B cell (primary cell): ENCODE measurements around the gene TMEM141. TPM values are rescaled to one million over a fixed set of nuclear protein-coding genes. Genes with fewer than 3 reads are reported as not detected.

Source experiments
- ATAC-seq: fragments of 200-7000 bp; cut with Tn5 transposase; one replicate; pipeline ENCODE4 v1.10.0; 2021; ENCODE audit warnings: low read depth, mild to moderate bottlenecking, moderate number of reproducible peaks, moderate library complexity
- CTCF ChIA-PET: fragments of 350-600 bp; sonication (Branson Sonifier 250); formaldehyde crosslinking; loops from one replicate; lab custom pipeline; 2021; ENCODE audit warnings: antibody characterized with exemption, inconsistent platforms; lab: Charles Lee
- POLR2A ChIA-PET: fragments of 350-600 bp; sonication (Branson Sonifier 250); formaldehyde crosslinking; loops from one replicate; lab custom pipeline; 2021; ENCODE audit warnings: antibody characterized with exemption; lab: Charles Lee
- DNase-seq: peaks from one replicate; pipeline ENCODE4 v3.0.0; 2013
- H2AFZ ChIP-seq: 2 replicates; pipeline ENCODE4 v1.6.1; 2012; ENCODE audit warnings: mild to moderate bottlenecking, low read depth, low read length; ENCODE audit not compliant: insufficient read depth, poor library complexity, severe bottlenecking
- H3K27ac ChIP-seq, 2 donors: 1 replicate in 1 of 2; 2 replicates in 1 of 2; pipeline ENCODE4 v1.5.1; 2012 to 2013; ENCODE audit warnings: low read length in 2 of 2, mild to moderate bottlenecking in 2 of 2, moderate library complexity in 1 of 2
- H3K27me3 ChIP-seq, 4 experiments: fragments of 200-600 bp in 1 of 4; sonication (generic) in 1 of 4; replicated peaks in 1 of 4; 1 replicate in 2 of 4; 2 replicates in 2 of 4; pipeline versions ENCODE4 v1.6.1 to v1.7.0; 2013 to 2016; ENCODE audit warnings: low read length in 3 of 4, mild to moderate bottlenecking in 2 of 4, mixed read lengths in 1 of 4, moderate library complexity in 1 of 4; ENCODE audit not compliant: insufficient read depth in 4 of 4, control insufficient read depth in 3 of 4; ENCODE audit errors: control extremely low read depth in 1 of 4
- H3K36me3 ChIP-seq, 2 experiments: replicated peaks in 1 of 2; 1 replicate in 1 of 2; 2 replicates in 1 of 2; pipeline versions ENCODE4 v1.6.1 to v1.7.1; 2013; ENCODE audit warnings: low read length in 1 of 2; ENCODE audit not compliant: insufficient read depth in 2 of 2, control insufficient read depth in 1 of 2; ENCODE audit errors: control extremely low read depth in 1 of 2, extremely low read depth in 1 of 2
- H3K4me1 ChIP-seq, 2 donors: fragments of 200-600 bp in 1 of 2; sonication (generic) in 1 of 2; 1 replicate in 1 of 2; 2 replicates in 1 of 2; pipeline versions ENCODE4 v1.5.1 to v1.6.1; 2013 to 2017; ENCODE audit warnings: low read length in 2 of 2; ENCODE audit not compliant: control insufficient read depth in 2 of 2, insufficient read depth in 2 of 2
- H3K4me2 ChIP-seq: replicated peaks from 2 replicates; pipeline ENCODE3; 2012; ENCODE audit warnings: mild to moderate bottlenecking, low read depth, low read length; ENCODE audit not compliant: poor library complexity, severe bottlenecking
- H3K4me3 ChIP-seq, 5 experiments: fragments of 200-600 bp in 1 of 5; sonication (generic) in 1 of 5; 1 replicate in 3 of 5; 2 replicates in 2 of 5; pipeline versions ENCODE4 v1.5.1 to v1.7.0; 2011 to 2016; ENCODE audit warnings: low read length in 4 of 5, mild to moderate bottlenecking in 4 of 5, low read depth in 2 of 5, control low read depth in 1 of 5, moderate library complexity in 1 of 5; ENCODE audit not compliant: insufficient read depth in 1 of 5; ENCODE audit errors: control extremely low read depth in 1 of 5, extremely low read depth in 1 of 5
- H3K79me2 ChIP-seq: fragments of 200-600 bp; sonication (generic); one replicate; pipeline ENCODE4 v1.6.0; 2016; ENCODE audit warnings: low read length; ENCODE audit not compliant: control insufficient read depth, insufficient read depth
- H3K9ac ChIP-seq: fragments of 200-600 bp; sonication (generic); 2 replicates; pipeline ENCODE4 v1.6.1; 2017; ENCODE audit warnings: mild to moderate bottlenecking, low read length, moderate library complexity
- H3K9me3 ChIP-seq, 3 donors: one replicate each; pipeline versions ENCODE4 v1.6.1 to v1.7.1; 2013; ENCODE audit warnings: low read length in 2 of 3; ENCODE audit not compliant: control insufficient read depth in 2 of 3, insufficient read depth in 1 of 3; ENCODE audit errors: control extremely low read depth in 1 of 3
- H4K20me1 ChIP-seq: 2 replicates; pipeline ENCODE4 v1.6.0; 2012; ENCODE audit warnings: mild to moderate bottlenecking, low read length; ENCODE audit not compliant: insufficient read depth, control insufficient read depth, poor library complexity, severe bottlenecking
- H3K27ac Mint-ChIP-seq: one replicate; pipeline ENCODE4 v1.8.0; 2021; ENCODE audit warnings: mixed read lengths
- H3K27me3 Mint-ChIP-seq: one replicate; pipeline ENCODE4 v1.8.0; 2021; ENCODE audit warnings: mixed read lengths
- H3K4me1 Mint-ChIP-seq: one replicate; pipeline ENCODE4 v1.8.0; 2021; ENCODE audit warnings: mixed read lengths
- H3K4me3 Mint-ChIP-seq: one replicate; pipeline ENCODE4 v1.8.0; 2021; ENCODE audit warnings: mixed read lengths
- H3K9me3 Mint-ChIP-seq: one replicate; pipeline ENCODE4 v1.8.0; 2022; ENCODE audit warnings: mixed read lengths; ENCODE audit not compliant: insufficient read depth
- CTCF ChIP-seq: fragments of 200-600 bp; IDR thresholded peaks from one replicate; pipeline ENCODE4 v1.8.0; 2022; ENCODE audit warnings: antibody characterized with exemption, mild to moderate bottlenecking
- EZH2 ChIP-seq: IDR thresholded peaks from 2 replicates; pipeline ENCODE4 v1.6.1; 2012; ENCODE audit warnings: borderline replicate concordance, low read depth, mild to moderate bottlenecking, moderate library complexity, low read length; ENCODE audit not compliant: insufficient read depth, poor library complexity, severe bottlenecking
- WGBS: methylation state at CpG from one replicate; pipeline ENCODE4 v1.1.5; 2013; ENCODE audit warnings: missing lambda C conversion rate; ENCODE audit not compliant: insufficient coverage; 5-methylcytosine and 5-hydroxymethylcytosine counted together
- intact Hi-C: fragments of 100-400 bp; cut with micrococcal nuclease; formaldehyde crosslinking; loops from one replicate; pipeline ENCODE4 v1.10.0; 2022
- polyA plus RNA-seq: library from polyadenylated mRNA; depleted of rRNA; stranded (reverse); fragments of >200 nt; gene quantifications from 2 replicates; pipeline ENCODE4 v1.2.3, GENCODE V29; 2012
- total RNA-seq, 2 donors: library from RNA; stranded (reverse); fragments of 120-200 nt in 1 of 2; gene quantifications; 1 replicate in 1 of 2; 2 replicates in 1 of 2; pipeline versions ENCODE4 v1.2.3 to v1.2.4, GENCODE V29; 2013 to 2022

The TMEM141 gene
- total and polyA plus RNA-seq, 2 donors (not counting 1 experiment from before 2014, with no cell fraction given): 35.7 to 60.8 TPM

GRCh38 chr9:136824496-136825225, 33.5 kb downstream of the TMEM141 start:
- Histone ChIP-seq H3K4me1 (peaks cover 0 to 4% of the 10 kb centered on the region in 2 donors), H3K79me2 (peaks cover 4% of the 10 kb centered on the region), H4K20me1 (peaks cover 28% of the 10 kb centered on the region), H3K4me2 (no peak overlapping the region), H3K36me3 (peaks cover 2 to 31% of the 10 kb centered on the region in 2 experiments), H3K9me3 (no peaks in the 10 kb centered on the region), H3K27ac (no peak overlapping the region), H3K9ac (no peak overlapping the region), H3K27me3 (no peaks in the 10 kb centered on the region), H2AFZ (no peak overlapping the region), H3K4me3 (no peak overlapping the region)
- ChIA-PET POLR2A (no interaction called here), CTCF (interaction anchor here (1.4 kb wide), 1 partner anchor 18 kb away, joined by 4 read pairs; the partner anchor contains the start of gene AJM1)
- ATAC-seq (no peak), DNase-seq (no peak)
- 98% methylated on average over 9 of the region's 21 CpGs for WGBS
- Mint-ChIP-seq H3K9me3 (no peaks in the 10 kb centered on the region), H3K4me1 (peaks cover 5% of the 10 kb centered on the region), H3K27me3 (no peaks in the 10 kb centered on the region), H3K4me3 (no peak overlapping the region), H3K27ac (no peak overlapping the region)
- intact Hi-C loops: no loop called here
- no peak for TF ChIP-seq CTCF
- TF ChIP-seq EZH2: no peak
